Stimulated activated CD8-positive, alpha-beta memory T cell treated with anti-CD3 and anti-CD28 coated beads, Interleukin-12 subunit alpha, Interleukin-12 subunit beta, amount 100 ng/mL, for 24 hours (primary cell): ENCODE measurements around the gene TRIOBP.
"Not testable (repeated sequence)": the region's sequence is repeated elsewhere in the genome, so short reads cannot be mapped to it uniquely, and the experiment has no call there.

Source experiments
- DNase-seq: peaks from one replicate; pipeline ENCODE4 v3.0.0-alpha.2; 2020; ENCODE audit errors: extremely low read depth

The TRIOBP gene

DNA sequence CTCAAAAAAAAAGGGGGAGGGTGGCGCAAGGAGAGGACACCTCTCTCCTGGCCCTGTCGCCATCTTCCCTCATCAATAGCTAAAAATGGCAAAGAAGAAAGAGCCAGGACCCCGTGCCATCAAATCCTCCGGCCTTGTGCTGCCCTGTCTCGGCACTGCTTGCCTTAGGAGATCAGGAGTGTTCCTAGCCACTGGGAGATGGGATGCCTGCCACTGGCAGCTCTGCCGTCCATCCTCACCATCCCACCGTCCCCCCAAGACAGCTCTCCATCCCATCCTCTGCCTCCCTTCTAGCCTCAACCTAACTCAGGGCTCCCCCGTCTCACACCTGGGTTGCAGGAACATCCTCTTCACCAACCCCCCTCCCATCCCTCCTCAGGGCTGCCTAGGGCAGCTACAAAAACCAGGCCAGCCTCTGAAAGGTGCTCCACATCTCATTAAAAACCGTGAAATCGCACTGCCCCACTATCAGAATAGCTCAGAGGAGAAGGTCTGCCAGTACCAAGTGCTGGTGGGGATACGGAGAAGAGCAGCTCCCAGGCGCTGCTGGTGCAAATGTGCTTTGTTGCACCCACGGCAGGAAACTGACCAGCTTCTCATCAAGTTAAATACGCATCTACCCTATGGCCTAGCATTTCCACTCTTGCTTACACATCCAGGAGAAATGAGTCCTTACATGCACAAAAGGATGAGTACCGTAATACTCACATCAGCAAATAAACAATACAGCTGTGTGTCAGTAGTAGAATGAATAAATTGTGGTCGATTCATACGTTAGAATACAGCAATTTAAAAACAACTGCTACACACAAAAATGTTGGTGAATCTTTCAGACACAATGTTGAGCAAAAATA lies 79.2 kb downstream of the TRIOBP start:
- DNase-seq = no peak

- DNase-seq = no peak
Observed at GRCh38 chr22:37776639-37777005, 79.8 kb downstream of the TRIOBP start.

GRCh38 chr22:37777122-37777687 lies 80.4 kb downstream of the TRIOBP start:
- no peak for DNase-seq

- no peak for DNase-seq
Observed at GRCh38 chr22:37778370-37779009, 81.6 kb downstream of the TRIOBP start.

DNA sequence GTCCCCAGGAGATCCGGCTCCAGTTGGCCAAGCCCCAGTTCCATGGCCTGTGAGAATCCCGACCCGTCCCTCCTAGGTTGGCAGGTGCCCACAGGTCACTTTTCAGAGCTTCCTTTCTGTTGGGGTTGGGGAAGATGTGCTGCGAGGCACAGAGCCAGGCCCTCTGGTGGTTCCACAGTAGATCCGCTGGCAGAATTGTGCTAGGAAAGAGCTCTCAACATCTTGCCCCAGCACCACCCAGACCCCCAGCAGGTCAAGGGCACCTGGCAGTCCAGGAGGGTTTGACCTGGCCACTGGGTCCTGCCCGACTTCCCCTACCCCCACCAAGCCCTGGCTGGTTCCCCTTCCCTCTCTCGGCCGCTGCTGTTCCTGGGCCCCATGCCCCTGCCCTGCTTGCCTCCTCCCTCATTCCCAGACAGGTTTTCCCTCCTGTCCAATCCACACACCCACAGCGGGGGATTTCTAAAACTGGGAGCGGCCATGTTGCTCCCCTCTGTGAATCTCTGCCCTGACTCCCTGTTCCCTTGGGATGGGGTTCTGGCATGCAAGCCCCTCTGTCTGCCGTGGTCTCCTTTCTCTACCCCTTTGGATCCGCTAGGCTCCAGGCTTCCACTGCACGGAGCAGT lies 84.7 kb downstream of the TRIOBP start:
- DNase-seq = no peak

DNA sequence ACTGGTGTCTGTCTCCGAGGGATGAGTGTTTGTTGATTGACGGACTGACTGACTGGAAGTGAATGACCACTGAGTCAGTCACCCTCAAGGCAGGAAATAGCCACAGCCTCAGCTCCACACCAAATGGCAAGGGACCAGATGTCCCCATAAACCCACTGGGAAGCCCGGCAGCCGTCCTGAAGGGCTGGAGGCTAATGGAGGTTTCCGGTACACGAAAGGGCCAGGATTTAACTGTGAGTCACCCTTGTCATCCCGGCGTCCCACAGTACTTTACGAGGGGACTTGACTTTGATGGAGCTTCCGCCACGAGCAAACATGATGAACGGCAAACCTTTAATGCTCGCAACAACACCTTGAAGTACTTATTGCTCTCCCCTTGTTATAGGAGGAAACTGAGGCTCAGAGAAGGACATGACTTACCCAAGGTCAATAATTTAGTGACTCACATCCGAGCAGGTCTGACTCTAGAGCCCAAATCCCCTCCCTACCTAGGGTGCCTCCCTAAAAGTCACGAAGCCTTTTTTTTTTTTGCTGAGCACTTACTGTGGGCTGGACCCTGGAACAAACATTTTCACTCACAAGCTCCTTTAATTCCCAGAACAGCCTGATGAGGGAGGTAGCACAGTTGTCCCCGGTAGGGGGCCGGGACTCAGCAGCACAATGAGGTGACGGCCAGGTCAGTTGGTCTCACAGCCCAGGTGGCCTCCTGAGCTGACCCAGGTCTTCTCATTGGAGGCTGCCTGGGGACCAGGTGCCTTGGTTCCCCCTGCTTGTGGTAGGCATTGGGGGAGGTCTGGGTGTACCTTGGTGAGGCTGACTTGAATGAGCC lies 85.7 kb downstream of the TRIOBP start:
- no peak for DNase-seq

DNA sequence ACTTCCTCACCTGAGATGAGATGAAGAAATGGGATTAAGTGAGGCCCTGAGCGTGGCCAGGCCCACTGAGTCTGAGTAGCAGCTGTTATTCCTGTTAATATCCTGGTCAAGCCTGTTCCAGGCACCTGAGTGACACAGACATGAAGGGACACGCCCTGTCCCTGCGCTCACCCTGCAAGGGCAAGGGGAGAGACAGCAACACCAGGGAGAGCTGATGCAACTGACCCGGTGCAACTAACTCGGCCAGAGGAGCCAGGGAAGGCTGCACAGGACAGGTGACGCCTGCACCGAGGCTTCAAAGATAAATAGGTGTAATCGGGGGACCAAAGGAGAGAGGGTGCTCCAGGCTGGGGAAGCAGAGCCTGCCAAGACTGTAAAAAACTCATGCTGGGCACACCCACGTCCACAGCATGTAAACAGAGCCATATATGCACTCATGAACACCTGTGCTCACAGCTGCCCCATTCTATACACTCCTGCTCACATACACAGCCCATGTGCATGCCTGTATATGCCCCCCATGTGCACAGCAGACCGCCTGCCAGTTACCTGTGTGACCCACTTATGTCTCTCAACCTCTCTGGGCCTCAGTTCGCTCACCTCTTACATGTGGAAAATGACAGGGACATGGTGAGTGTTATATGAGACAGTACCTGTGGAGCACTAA lies 88.1 kb downstream of the TRIOBP start:
- no peak for DNase-seq

- DNase-seq = no peak
Observed at GRCh38 chr22:37790234-37790633, 93.4 kb downstream of the TRIOBP start.

- no peak for DNase-seq
Observed at GRCh38 chr22:37792494-37792893, 95.6 kb downstream of the TRIOBP start.

- no peak for DNase-seq
Observed at GRCh38 chr22:37794376-37794775, 97.5 kb downstream of the TRIOBP start.

DNA sequence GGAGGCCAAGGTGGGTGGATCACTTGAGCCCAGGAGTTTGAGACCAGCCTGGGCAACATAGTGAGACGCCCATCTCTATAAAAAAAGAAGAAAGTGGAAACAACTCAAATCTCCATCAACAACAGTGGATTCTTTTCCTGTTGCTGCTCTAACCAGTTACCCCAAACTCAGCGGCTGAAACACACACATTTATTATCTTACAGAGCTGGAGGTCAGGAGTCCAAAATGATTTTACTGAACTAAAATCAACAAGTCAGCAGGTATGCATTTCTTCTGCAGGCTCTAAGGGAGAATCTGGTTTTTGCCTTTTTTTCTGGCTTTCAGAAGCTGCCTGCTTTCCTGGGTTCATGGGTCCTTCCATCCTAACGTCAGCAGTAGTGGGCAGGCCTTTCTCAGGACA lies 99.2 kb downstream of the TRIOBP start:
- no peak for DNase-seq

DNA sequence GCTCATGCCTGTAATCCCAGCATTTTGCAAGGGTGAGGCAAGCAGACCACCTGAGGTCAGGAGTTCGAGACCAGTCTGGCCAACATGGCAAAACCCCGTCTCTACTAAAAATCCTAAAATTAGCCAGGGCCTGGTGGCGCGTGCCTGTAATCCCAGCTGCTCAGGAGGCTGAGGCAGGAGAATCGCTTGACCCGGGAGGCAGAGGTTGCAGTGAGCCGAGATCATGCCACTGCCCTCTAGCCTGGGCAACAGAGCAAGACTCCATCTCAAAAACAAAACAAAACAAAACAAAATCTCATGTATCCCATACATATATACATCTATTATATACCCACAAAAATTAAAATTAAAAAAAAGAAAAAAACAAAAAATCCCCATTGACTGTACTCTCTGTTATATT lies 100.4 kb downstream of the TRIOBP start:
- not testable (repeated sequence) for DNase-seq

DNA sequence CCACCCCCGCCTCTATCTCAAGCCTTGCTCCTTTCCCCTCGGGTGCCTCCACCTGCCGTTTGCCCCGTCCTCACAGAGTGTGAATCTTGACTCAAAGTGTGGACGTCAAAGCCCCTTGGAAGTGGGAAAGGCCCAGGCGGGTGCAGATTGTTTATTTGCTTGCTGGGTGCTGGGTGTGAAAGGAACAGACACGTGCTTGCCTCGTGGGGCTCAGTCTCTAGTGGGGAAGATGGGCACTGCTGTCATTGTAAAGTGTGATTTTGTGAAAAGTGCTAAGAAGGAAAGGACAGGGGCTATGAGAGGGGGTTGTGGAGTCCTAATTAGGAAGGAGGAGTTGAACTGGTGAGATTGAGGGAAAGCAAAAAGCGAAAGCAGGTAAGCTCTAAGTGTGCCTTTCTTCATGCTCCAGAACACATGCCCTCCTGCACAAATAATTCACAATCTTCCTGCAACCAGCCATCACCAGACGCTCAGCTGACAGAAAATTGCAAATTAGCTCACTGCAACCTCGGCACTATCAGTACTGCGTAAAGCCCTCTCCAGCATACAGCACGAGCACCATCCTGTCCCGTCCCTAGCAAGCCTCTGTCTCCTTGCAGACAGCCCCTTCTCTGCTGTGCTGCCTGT lies 101.1 kb downstream of the TRIOBP start:
- no peak for DNase-seq

DNA sequence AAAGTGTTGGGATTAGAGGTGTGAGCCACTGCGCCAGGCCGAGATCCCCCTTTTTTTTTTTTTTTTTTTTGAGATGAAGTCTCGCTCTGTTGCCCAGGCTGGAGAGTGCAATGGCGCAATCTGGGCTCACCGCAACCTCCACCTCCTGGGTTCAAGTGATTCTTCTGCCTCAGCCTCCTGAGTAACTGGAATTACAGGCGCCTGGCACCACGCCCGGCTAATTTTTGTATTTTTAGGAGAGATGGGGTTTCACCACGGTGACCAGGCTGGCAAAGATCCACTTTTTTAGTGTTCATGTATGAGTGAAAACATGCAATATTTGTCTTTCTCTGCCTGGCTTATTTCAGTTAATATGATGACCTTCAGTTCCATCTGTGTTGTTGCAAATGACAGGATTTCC lies 103.1 kb downstream of the TRIOBP start:
- not testable (repeated sequence) for DNase-seq

DNA sequence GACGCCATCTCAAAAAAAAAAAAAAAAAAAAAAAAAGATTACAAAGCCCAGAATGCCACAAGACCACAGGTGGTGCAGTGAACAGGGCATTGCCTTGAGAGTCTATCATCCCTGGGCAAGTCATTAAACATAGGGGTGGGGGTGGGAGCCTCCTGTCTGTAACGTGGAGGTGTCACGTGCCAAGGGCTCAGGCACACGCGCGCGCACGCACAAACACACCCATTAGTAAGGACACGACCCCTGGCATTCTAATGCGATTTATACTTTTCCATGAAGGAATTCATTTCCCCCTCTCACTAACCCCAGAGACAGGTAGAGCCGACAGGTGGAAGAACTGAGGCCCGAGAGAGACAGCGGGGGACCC lies 105.1 kb downstream of the TRIOBP start:
- no peak for DNase-seq

DNA sequence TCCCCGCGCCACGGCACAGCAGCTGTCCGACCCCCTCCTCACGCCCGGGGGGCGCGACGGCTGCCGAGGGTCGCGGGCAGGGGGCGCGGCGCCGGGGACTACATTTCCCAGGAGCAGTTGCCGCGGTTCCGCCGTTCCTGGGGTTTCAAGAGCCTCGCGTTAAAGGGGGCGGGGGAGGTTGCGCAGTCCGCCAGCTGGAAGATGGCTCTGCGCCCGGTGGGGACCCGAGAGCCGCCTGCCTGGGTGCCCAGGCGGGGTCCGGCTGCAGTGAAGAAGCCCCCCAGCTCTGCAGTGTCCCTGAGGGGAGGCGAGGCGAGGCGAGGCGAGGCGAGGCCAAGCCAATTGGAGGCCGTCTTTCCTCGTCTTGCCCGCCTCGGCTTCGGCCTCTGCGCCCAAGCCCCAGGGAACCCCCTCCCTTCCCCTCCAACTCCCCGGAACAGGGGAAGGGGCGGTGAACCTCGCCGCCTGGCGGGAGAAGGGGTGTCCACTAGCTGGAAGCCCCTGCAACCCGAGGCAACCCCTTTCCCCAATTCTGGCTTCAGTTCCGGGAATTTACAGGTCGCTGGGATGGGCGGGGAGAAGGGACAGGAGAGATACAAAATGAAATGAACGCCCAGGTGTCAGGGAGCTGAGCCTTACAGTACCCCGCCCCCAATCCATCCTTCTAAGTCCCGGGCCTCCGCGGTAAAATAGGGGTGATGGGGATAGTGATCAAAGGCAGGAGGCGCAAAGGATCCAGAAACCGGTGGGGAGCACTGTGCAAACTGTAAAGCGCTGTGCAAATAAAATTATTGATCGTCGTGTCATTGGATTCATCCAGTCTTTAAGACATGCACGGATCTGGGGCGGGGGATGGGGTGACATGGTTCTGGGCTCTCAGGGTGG lies 105.7 kb downstream of the TRIOBP start:
- DNase-seq = no peak

- no peak for DNase-seq
Observed at GRCh38 chr22:37803195-37803638, 106.4 kb downstream of the TRIOBP start.

GRCh38 chr22:37803639-37804351 lies 106.9 kb downstream of the TRIOBP start:
- DNase-seq = no peak

DNA sequence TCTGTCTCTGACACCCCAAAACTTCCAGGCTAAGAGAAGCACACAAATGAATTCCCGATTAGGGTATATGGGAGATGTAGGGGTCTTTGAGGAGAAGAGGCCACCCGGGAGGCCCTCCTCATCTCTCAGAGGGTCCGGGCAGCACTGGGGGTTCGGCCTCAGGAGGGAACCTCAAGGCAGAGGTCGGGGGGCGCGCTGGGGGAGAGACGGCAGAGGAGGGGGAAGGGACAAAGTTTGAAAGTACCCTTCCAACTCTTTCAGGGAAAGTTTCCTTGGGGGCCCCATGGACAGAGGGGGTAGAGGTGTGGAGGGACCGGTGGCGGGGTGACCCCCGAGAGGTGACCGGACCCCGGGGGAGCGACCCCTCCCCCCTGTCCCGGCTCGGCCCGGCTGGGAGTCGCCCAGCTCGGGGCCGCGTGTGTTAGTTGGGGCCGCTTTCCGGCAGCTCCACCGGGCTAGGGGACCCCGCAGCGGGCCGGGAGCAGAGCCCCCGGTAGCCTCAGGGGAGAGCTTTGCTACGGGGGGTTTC lies 107.6 kb downstream of the TRIOBP start:
- no peak for DNase-seq
